ENCODE results near the gene ACTMAP. TPM values are rescaled to one million over a fixed set of nuclear protein-coding genes. Genes with fewer than 3 reads are reported as not detected.

Gene ACTMAP
- total RNA-seq, 1 experiment from 2014 or later: 16.8 TPM

DNA sequence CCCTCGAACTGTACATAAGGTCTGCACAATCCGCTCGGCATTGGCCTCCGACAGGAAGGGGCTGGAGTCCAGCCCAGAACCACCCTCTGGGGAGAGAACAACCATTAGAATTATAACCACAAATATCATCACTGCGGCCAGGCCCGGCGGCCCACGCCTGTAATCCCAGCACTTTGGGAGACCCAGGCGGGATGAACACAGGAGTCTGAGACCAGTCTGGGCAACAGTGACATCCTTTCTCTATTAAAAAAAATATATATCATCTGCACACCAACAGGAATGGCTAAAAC is 45.0 kb downstream of the ACTMAP start:
- ChIA-PET CTCF (no interaction called here), POLR2A (no interaction called here), RAD21 (ENCODE audit: low non-redundant PET in 1 of 2, low total read pairs in 2 of 2, uncharacterized antibody in 2 of 2, unreplicated experiment in 2 of 2) (no interaction called here)
- no peak overlapping the region for H3K27ac ChIP-seq (ENCODE audit: low read depth, low read length)
- ATAC-seq (no peak), DNase-seq (ENCODE audit: low read depth, low spot score) (no peak)
- BruUV-seq (replicated peaks): no TSS peak
- no peaks in the 10 kb centered on the region for H3K4me1 ChIP-seq (ENCODE audit: control insufficient read depth in 1 of 2, insufficient read depth in 2 of 2, low read length in 2 of 2)
- H3K9ac ChIP-seq (ENCODE audit: low read length): no peak overlapping the region
- no peak overlapping the region for H2AFZ ChIP-seq (ENCODE audit: low read depth, low read length, poor library complexity, severe bottlenecking)
- no peaks in the 10 kb centered on the region for H3K9me3 ChIP-seq (ENCODE audit: control insufficient read depth in 1 of 2, insufficient read depth in 1 of 2, low read depth in 1 of 2, low read length in 2 of 2)
- no peaks in the 10 kb centered on the region for H3K79me2 ChIP-seq (ENCODE audit: insufficient read depth, low read length)
- TF ChIP-seq ATF3 (IDR thresholded peaks at IDR 0.05) (no peak), SIN3A (IDR thresholded peaks at IDR 0.05; ENCODE audit: low read depth) (no peak), CTCF (IDR thresholded peaks at IDR 0.05 in 2 of 3, conservative IDR thresholded peaks at IDR 0.05 in 1 of 3; ENCODE audit: borderline replicate concordance in 1 of 3, insufficient read depth in 1 of 3, low read depth in 2 of 3, low read length in 2 of 3) (no peak), CEBPB (IDR thresholded peaks at IDR 0.05; ENCODE audit: low read depth) (no peak), ZNF274 (IDR thresholded peaks at IDR 0.05; ENCODE audit: low read depth, low read length) (no peak), SP1 (IDR thresholded peaks at IDR 0.05; ENCODE audit: low read depth) (no peak), RAD21 (IDR thresholded peaks at IDR 0.05; ENCODE audit: low read depth) (no peak), MAX (IDR thresholded peaks at IDR 0.05) (no peak), REST (IDR thresholded peaks at IDR 0.05; ENCODE audit: low read depth) (no peak)
- intact Hi-C loops (cut with micrococcal nuclease): no loop called here
- no peak overlapping the region for H3K4me2 ChIP-seq (ENCODE audit: low read length)
- no peaks in the 10 kb centered on the region for H3K9me2 ChIP-seq (ENCODE audit: insufficient read depth)
- peaks cover 18 to 24% of the 10 kb centered on the region in 2 experiments for H3K36me3 ChIP-seq (ENCODE audit: control insufficient read depth in 1 of 2, insufficient read depth in 2 of 2, low read length in 2 of 2)
- H4K20me1 ChIP-seq (ENCODE audit: insufficient read depth): no peaks in the 10 kb centered on the region
- H3K27me3 ChIP-seq (ENCODE audit: insufficient read depth, low read length): no peaks in the 10 kb centered on the region
- no peak overlapping the region for H3K4me3 ChIP-seq (replicated peaks in 1 of 2; ENCODE audit: low read depth in 1 of 2, low read length in 2 of 2)
